Peyer's patch (tissue), 4 donors: ENCODE measurements around the gene ARHGEF3. TPM values are rescaled to one million over a fixed set of nuclear protein-coding genes. Genes with fewer than 3 reads are reported as not detected.

Experiments used
- DNase-seq, 3 donors: peaks; one replicate each; pipeline ENCODE4 v3.0.0-alpha.2; 2017 to 2019
- H3K27ac ChIP-seq, 4 donors: fragments of 200-600 bp; sonication (generic); one replicate each; pipeline ENCODE4 v1.5.1; 2016 to 2019
- H3K27me3 ChIP-seq, 2 donors: fragments of 200-600 bp; sonication (generic); one replicate each; pipeline ENCODE4 v1.5.1; 2019
- H3K36me3 ChIP-seq, 3 donors: fragments of 200-600 bp; sonication (generic); one replicate each; pipeline ENCODE4 v1.5.1; 2016 to 2019
- H3K4me1 ChIP-seq, 4 donors: fragments of 200-600 bp; sonication (generic); one replicate each; pipeline ENCODE4 v1.5.1; 2016 to 2019
- H3K4me3 ChIP-seq, 4 donors: fragments of 200-600 bp; sonication (generic); 1 replicate in 3 of 4; 2 replicates in 1 of 4; pipeline ENCODE4 v1.5.1; 2016 to 2019; ENCODE audit warnings: mild to moderate bottlenecking in 1 of 4
- H3K9me3 ChIP-seq, 4 donors: fragments of 200-600 bp; sonication (generic); one replicate each; pipeline ENCODE4 v1.5.1; 2016 to 2019; ENCODE audit warnings: mild to moderate bottlenecking in 1 of 4
- CTCF ChIP-seq, 6 experiments: fragments of 450-650 bp in 4 of 6; fragments of 200-600 bp in 2 of 6; sonication (generic) in 1 of 6; IDR thresholded peaks; one replicate each; pipeline ENCODE4 v1.5.1; 2017 to 2019; ENCODE audit warnings: antibody characterized with exemption in 6 of 6, mild to moderate bottlenecking in 3 of 6, moderate library complexity in 1 of 6
- POLR2A ChIP-seq, 2 donors: fragments of 450-650 bp; IDR thresholded peaks; one replicate each; pipeline ENCODE4 v1.5.1; 2017; ENCODE audit warnings: antibody characterized with exemption in 2 of 2, mild to moderate bottlenecking in 2 of 2, moderate library complexity in 2 of 2
- total RNA-seq, 4 donors: library from RNA; depleted of rRNA; stranded (reverse); fragments of >200 nt; gene quantifications; one replicate each; pipeline ENCODE4 v1.1.0, GENCODE V29; 2016

ARHGEF3 gene
- total RNA-seq, 4 donors from 2014 or later = 4.5 to 40.4 (median 6.2) TPM

- no peaks in the 10 kb centered on the region for H3K36me3 ChIP-seq
- no peak overlapping the region for H3K4me3 ChIP-seq
- H3K27ac ChIP-seq = no peak overlapping the region
- peaks cover 0 to 20% (median 2%) of the 10 kb centered on the region in 4 donors for H3K4me1 ChIP-seq
- TF ChIP-seq CTCF (IDR thresholded peaks at IDR 0.05) (no peak), POLR2A (IDR thresholded peaks at IDR 0.05) (no peak)
- DNase-seq = no peak
- H3K9me3 ChIP-seq = no peaks in the 10 kb centered on the region
- H3K27me3 ChIP-seq = no peaks in the 10 kb centered on the region
Observed at GRCh38 chr3:56680054-56680580, 121.6 kb downstream of the ARHGEF3 start.

Other genes with a start within 250 kb of the ARHGEF3 start
- gene CCDC66, start 244.8 kb downstream of the ARHGEF3 start, total RNA-seq = 100 to 1,000 TPM in 1 of 4 donors, 10 to 100 TPM in 3; 12.4 to 108 (median 37.7) TPM
- gene TASOR, start 118.7 kb downstream of the ARHGEF3 start, total RNA-seq = 10 to 100 TPM; 35.4 to 71.8 (median 46.5) TPM